Prostate gland (tissue), 2 donors: Measurements from ENCODE around the gene LRRC8E.

Experiments used
- POLR2A ChIP-seq: fragments of 450-650 bp; IDR thresholded peaks from one replicate; pipeline ENCODE4 v1.6.1; 2016; ENCODE audit warnings: antibody characterized with exemption, mild to moderate bottlenecking
- TF ChIP-seq, protein P1 (sequence below), 4 experiments: fragments of 200-600 bp in 2 of 4; fragments of 450-650 bp in 2 of 4; sonication (generic) in 2 of 4; IDR thresholded peaks; 1 replicate in 3 of 4; 2 replicates in 1 of 4; pipeline ENCODE4 v1.5.1; 2016 to 2019; ENCODE audit warnings: antibody characterized with exemption in 4 of 4, mild to moderate bottlenecking in 2 of 4, moderate library complexity in 2 of 4

DNA sequence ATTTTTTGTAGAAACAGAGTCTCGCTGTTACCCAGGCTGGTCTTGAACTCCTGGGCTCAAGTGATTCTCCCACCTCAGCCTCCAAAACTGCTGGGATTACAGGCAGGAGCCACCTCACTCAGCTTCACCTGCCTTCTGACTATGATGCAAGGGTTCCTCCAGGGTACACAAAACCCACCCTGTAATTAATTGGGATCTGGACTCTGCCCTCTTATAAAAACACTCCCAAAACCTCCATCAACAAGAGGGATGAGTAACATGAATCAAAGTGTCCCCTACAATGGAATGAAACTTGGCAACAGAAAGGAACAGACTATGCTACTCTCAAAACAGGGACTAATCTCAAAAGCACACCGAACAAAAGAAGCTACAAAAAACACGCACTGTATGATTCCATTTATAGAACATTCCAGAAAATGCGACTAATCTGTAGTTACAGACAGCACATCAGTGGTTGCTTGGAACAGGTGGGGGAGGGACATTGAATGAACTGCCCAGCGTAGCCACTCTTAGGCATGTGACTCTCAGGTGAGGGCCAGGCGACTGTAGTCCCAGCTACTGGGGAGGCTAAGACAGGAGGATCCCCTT lies 11.0 kb upstream of the LRRC8E start:
- TF ChIP-seq, protein P1, sequence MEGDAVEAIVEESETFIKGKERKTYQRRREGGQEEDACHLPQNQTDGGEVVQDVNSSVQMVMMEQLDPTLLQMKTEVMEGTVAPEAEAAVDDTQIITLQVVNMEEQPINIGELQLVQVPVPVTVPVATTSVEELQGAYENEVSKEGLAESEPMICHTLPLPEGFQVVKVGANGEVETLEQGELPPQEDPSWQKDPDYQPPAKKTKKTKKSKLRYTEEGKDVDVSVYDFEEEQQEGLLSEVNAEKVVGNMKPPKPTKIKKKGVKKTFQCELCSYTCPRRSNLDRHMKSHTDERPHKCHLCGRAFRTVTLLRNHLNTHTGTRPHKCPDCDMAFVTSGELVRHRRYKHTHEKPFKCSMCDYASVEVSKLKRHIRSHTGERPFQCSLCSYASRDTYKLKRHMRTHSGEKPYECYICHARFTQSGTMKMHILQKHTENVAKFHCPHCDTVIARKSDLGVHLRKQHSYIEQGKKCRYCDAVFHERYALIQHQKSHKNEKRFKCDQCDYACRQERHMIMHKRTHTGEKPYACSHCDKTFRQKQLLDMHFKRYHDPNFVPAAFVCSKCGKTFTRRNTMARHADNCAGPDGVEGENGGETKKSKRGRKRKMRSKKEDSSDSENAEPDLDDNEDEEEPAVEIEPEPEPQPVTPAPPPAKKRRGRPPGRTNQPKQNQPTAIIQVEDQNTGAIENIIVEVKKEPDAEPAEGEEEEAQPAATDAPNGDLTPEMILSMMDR (IDR thresholded peaks at IDR 0.05): no peak
- TF ChIP-seq POLR2A: no peak
